Kidney (tissue), 14 donors: ENCODE measurements around the gene MACROD2. TPM values are rescaled to one million over a fixed set of nuclear protein-coding genes. Genes with fewer than 3 reads are reported as not detected.
A peak's percentile ranks its signal among the peaks of the same experiment; 100 is the strongest.

Source experiments
- DNase-seq, 5 donors: peaks; one replicate each; pipeline ENCODE4 v3.0.0-alpha.2; 2013 to 2020
- FAIRE-seq: peaks from 2 replicates; lab custom pipeline; 2012; peaks lifted over from hg19 to GRCh38; lab: Jason Lieb, UNC
- H3K27ac ChIP-seq, 2 donors: one replicate each; pipeline ENCODE4 v1.7.0; 2013; ENCODE audit warnings: low read depth in 2 of 2, low read length in 2 of 2, inconsistent platforms in 1 of 2
- H3K27me3 ChIP-seq: one replicate; pipeline ENCODE4 v1.7.1; 2013; ENCODE audit warnings: low read length, inconsistent platforms; ENCODE audit not compliant: control insufficient read depth, insufficient read depth
- H3K36me3 ChIP-seq, 3 donors: one replicate each; pipeline versions ENCODE4 v1.7.0 to v1.7.1; 2013; ENCODE audit warnings: low read length in 3 of 3, control low read depth in 1 of 3, inconsistent platforms in 1 of 3; ENCODE audit not compliant: insufficient read depth in 3 of 3, control insufficient read depth in 2 of 3
- H3K4me1 ChIP-seq, 3 donors: one replicate each; pipeline versions ENCODE4 v1.7.0 to v1.7.1; 2013; ENCODE audit warnings: low read length in 3 of 3, inconsistent platforms in 1 of 3, low read depth in 1 of 3; ENCODE audit not compliant: control insufficient read depth in 2 of 3, insufficient read depth in 2 of 3
- H3K4me3 ChIP-seq, 3 donors: one replicate each; pipeline versions ENCODE4 v1.7.0 to v1.8.1; 2013; ENCODE audit warnings: low read length in 3 of 3, control low read depth in 1 of 3, inconsistent platforms in 1 of 3
- H3K9ac ChIP-seq, 3 donors: one replicate each; pipeline versions ENCODE4 v1.7.0 to v1.7.1; 2013; ENCODE audit warnings: low read length in 3 of 3, control low read depth in 1 of 3, inconsistent platforms in 1 of 3
- H3K9me3 ChIP-seq, 3 donors: one replicate each; pipeline versions ENCODE4 v1.7.0 to v1.7.1; 2013; ENCODE audit warnings: low read length in 3 of 3, control low read depth in 1 of 3, inconsistent platforms in 1 of 3; ENCODE audit not compliant: control insufficient read depth in 2 of 3, insufficient read depth in 1 of 3
- intact Hi-C: fragments of 100-400 bp; cut with DNase I; formaldehyde crosslinking; loops from one replicate; pipeline ENCODE4 v1.11.1; 2022
- polyA plus RNA-seq: library from polyadenylated mRNA; stranded (reverse); fragments of 350-450 nt; fragmentation: Illumina TruSeq; extraction: RNeasy Lipid Tissue Mini Kit (QIAGEN cat#74804); gene quantifications from one replicate; pipeline ENCODE4 v1.2.3, GENCODE V29; 2014; ENCODE audit warnings: low read depth, low replicate concordance; ENCODE audit not compliant: insufficient read depth
- total RNA-seq: library from RNA; stranded (reverse); fragmentation: NEBNext Ultra II Directional; extraction: Animal tissue kit (Norgen Biotek cat#: 25700); gene quantifications from one replicate; pipeline ENCODE4 v1.2.1, GENCODE V29; 2021
- TF ChIP-seq, protein P1 (sequence below): IDR thresholded peaks from 3 replicates; pipeline ENCODE4 v1.5.1; 2012; ENCODE audit warnings: mild to moderate bottlenecking, moderate library complexity, borderline replicate concordance; ENCODE audit not compliant: insufficient read depth; ENCODE audit errors: extremely low read depth
- donor health status: control.
- donor health status: control.
- donor health status: control.
- donor health status: control.
- donor health status: control.
- donor health status: DM: yes; HTN: yes; CAD: no.
- donor health status: Normal renal cell carcinoma (clear cell type).

The MACROD2 gene
- total and polyA plus RNA-seq, 2 donors from 2014 or later, result 3.0 to 10.0 TPM

DNA sequence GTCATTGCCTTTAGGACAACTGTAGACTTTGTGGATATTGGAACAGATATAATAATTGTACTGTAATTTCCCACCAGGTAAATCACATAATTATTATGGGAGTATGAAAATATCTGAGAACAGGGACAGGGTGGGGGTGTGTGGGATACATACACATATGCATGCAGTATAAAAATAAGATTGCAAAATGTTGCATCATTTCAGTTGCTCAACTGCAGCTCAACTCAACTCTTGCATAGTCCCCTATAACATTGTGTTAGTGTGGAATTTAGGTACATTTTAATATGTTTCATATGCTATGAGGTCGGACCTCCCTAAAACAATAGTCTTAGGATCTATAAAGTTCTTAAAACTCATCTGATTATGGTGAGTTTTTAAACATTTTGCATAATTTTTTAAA is 617.1 kb downstream of the MACROD2 start:
- DNase-seq, result no peak
- no peak overlapping the region for H3K27ac ChIP-seq
- no peaks in the 10 kb centered on the region for H3K4me1 ChIP-seq
- no peak overlapping the region for H3K4me3 ChIP-seq
- no peak overlapping the region for H3K9ac ChIP-seq
- TF ChIP-seq, protein P1, sequence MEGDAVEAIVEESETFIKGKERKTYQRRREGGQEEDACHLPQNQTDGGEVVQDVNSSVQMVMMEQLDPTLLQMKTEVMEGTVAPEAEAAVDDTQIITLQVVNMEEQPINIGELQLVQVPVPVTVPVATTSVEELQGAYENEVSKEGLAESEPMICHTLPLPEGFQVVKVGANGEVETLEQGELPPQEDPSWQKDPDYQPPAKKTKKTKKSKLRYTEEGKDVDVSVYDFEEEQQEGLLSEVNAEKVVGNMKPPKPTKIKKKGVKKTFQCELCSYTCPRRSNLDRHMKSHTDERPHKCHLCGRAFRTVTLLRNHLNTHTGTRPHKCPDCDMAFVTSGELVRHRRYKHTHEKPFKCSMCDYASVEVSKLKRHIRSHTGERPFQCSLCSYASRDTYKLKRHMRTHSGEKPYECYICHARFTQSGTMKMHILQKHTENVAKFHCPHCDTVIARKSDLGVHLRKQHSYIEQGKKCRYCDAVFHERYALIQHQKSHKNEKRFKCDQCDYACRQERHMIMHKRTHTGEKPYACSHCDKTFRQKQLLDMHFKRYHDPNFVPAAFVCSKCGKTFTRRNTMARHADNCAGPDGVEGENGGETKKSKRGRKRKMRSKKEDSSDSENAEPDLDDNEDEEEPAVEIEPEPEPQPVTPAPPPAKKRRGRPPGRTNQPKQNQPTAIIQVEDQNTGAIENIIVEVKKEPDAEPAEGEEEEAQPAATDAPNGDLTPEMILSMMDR, result no peak
- no peaks in the 10 kb centered on the region for H3K9me3 ChIP-seq
- H3K36me3 ChIP-seq, result no peaks in the 10 kb centered on the region
- intact Hi-C loops, result no loop called here
- no peak for FAIRE-seq
- no peaks in the 10 kb centered on the region for H3K27me3 ChIP-seq

DNA sequence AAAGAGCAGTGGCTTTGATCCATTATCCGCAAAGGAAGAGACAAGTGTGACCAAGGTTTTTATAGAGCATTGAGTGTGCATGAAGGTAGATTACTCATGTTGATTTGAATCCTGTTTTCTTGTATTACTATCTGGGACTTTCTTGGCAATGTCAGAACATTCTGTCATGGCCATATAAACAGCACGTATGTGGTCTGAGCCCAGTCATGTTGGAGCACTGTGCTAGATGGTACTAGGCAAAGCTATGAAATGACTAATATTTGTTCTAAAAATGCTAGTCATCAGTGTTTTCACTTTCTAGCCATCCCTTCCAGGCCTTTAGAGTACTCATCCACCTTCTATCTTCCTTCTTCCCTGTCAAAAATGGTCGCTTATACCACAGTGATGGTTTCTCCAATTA is 620.7 kb downstream of the MACROD2 start:
- no peak overlapping the region for H3K4me3 ChIP-seq
- intact Hi-C loops, result no loop called here
- H3K9me3 ChIP-seq, result no peaks in the 10 kb centered on the region
- no peaks in the 10 kb centered on the region for H3K27me3 ChIP-seq
- TF ChIP-seq, protein P1, result no peak
- no peaks in the 10 kb centered on the region for H3K4me1 ChIP-seq
- no peak for DNase-seq
- H3K9ac ChIP-seq, result no peak overlapping the region
- H3K27ac ChIP-seq, result no peak overlapping the region
- no peaks in the 10 kb centered on the region for H3K36me3 ChIP-seq
- FAIRE-seq, result no peak

DNA sequence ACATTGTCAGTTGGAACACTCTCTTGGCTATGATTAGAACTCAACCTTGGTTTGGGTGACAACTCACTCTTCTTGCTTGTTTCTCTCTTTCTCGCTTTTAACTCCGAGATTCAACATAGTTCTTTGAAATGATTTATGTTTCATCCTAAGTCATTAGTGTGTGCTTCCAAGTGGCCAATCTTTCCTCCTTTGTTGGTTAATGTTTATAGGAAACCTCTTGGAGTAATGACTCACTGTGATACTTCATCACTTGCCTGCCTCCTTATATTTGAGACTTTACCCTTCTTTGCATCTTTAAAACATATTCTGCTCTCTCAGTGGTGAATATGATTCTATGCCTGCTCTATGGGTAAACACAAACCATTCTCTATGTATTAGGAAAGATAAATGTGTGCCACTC is 621.8 kb downstream of the MACROD2 start:
- intact Hi-C loops, result no loop called here
- Histone ChIP-seq H3K27me3 (no peaks in the 10 kb centered on the region), H3K9ac (no peak overlapping the region), H3K4me1 (no peaks in the 10 kb centered on the region), H3K36me3 (no peaks in the 10 kb centered on the region), H3K27ac (no peak overlapping the region), H3K9me3 (no peaks in the 10 kb centered on the region), H3K4me3 (no peak overlapping the region)
- FAIRE-seq, result no peak
- TF ChIP-seq, protein P1, result no peak
- DNase-seq, result peak in 2 of 5 donors; percentile 28 to 49

DNA sequence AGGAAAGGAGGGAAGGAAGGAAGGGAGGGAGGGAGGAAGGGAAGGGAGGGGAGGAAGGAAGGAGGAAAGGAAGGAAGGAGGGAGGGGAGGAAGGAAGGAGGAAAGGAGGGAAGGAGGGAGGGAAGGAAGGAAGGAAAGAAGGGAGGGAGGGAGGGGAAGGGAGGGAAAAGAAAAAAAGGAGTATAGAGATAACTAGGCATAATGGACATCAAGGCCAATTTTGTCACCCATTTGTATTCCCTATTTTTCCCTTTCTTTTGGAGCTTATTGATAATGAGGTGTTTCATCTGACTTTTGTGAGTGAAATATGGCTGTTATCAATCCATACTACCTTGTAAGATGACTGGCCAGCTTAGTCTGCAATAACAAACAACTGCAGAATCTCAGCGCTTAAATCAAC is 624.1 kb downstream of the MACROD2 start:
- H3K4me1 ChIP-seq, result no peaks in the 10 kb centered on the region
- H3K9ac ChIP-seq, result no peak overlapping the region
- TF ChIP-seq, protein P1, result no peak
- no peak for FAIRE-seq
- H3K27ac ChIP-seq, result no peak overlapping the region
- no peaks in the 10 kb centered on the region for H3K9me3 ChIP-seq
- no peak overlapping the region for H3K4me3 ChIP-seq
- DNase-seq, result no peak
- intact Hi-C loops, result no loop called here
- no peaks in the 10 kb centered on the region for H3K27me3 ChIP-seq
- no peaks in the 10 kb centered on the region for H3K36me3 ChIP-seq
